HG02970 (cell line): ENCODE results near the gene COL20A1.

Source experiments
- ATAC-seq: cut with Tn5 transposase; IDR thresholded peaks from one replicate; pipeline ENCODE4 v1.9.1; 2021; ENCODE audit warnings: mild to moderate bottlenecking, moderate library complexity, moderate number of reproducible peaks; ENCODE audit not compliant: unreplicated experiment, low FRiP score

The COL20A1 gene

DNA sequence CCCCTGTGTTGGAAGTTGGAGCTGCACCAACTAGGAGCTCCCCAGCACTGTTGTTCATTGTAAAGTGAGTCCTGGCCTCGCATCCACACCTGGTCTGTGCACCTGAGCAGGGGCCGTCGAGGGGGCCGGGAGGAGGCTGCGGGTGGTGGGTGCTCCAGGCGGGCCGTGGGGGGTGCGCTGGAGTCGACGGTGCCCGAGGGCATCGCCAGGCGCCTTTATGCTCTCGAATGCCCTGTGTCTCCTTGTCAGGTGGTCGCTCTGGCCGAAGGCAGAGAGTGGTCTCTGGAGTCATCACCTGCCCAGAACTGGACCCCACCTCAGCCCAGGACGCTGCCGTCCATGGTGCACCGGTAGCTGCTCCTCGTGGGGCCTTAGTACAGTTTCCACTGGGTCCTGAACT lies 16.0 kb upstream of the COL20A1 start:
- ATAC-seq, result no peak

DNA sequence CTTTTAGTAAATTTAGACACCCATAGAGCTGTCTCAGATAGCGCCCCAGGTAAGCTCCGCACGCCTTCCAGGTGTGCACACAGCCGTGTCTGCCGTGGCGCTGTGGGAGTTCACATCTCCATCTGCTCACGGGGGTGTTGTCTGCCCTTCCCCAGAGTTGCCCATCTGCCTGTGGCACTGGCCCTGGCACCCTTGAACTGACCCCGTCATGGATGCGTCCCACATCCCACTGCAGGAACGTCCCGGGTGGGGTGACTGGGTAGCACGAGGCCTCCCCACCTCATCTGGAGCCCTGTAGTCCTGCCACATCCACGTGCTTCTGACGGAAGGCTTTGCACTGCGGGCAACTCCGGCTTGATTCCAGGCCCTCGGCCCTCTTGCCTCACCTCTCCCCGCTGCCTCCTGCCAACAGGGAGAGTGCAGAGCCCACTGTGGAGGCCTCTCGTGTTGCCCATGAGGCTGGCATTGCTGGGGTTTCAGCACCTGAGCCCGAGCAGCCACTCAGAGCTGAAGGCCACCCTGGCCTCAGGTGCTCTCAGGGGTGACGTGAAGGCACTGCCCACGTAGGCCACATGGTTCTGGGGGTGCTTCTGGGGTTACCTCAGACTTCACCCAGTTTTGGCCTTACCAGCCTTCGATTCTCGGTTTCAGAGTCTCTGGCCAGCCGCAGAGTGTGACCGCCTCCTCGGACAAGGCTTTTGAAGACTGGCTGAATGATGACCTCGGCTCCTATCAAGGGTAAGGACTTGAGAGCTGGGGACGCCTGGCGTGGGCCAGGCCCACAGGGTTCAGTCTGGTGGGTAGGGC lies 15.3 kb upstream of the COL20A1 start:
- ATAC-seq, result no peak

DNA sequence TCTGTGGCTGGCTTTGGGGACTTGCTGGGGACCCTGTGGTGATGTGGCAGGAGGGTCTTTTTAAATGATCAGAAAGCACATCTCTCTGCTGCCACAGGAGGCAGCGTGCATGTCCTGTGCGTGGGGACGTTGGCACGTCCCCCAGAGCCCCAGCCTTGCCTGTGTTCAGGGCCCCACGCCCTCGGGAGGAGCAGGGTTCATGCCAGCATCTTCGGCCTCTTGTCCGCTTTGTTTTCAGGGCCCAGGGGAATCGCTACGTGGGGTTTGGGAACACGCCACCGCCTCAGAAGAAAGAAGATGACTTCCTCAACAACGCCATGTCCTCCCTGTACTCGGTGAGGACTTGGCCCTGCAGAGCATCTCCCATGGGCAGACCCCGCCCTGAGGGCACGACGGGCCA lies 14.3 kb upstream of the COL20A1 start:
- ATAC-seq, result no peak

DNA sequence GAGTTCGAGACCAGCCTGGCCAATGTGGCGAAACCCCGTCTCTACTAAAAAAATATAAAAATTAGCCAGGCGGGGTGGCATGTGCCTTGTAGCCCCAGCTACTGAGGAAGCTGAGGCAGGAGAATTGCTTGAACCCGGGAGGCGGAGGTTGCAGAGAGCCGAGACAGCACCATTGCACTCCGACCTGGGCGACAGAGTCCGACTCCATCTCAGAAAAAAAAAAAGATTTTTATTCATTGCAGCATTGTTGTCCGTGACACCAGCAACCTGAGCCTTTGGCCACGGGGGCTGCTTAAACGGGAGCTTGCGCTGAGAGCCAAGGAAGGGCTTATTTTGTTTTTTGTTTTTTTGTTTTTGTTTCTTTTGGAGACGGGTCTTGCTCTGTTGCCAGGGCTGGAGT lies 13.1 kb upstream of the COL20A1 start:
- no peak for ATAC-seq

DNA sequence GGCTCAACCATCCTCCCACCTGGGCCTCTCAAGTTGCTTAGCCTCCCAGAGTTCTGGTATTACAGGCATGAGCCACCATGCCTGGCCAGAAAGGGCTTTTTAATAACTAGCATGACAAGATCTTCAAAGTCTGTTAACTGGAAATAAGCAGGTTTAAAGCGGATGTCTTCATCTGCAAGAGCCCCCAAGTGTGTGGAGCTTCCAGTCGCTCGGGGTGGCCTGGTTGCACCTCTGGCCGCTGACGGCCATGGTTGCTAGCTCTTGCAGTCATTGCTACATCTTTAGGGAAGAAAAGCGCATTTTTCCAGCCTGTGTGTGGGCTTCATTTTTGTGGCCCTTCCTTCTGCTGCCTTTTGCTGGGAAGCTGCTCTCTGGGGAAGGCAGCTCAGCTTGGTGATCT lies 12.6 kb upstream of the COL20A1 start:
- no peak for ATAC-seq

DNA sequence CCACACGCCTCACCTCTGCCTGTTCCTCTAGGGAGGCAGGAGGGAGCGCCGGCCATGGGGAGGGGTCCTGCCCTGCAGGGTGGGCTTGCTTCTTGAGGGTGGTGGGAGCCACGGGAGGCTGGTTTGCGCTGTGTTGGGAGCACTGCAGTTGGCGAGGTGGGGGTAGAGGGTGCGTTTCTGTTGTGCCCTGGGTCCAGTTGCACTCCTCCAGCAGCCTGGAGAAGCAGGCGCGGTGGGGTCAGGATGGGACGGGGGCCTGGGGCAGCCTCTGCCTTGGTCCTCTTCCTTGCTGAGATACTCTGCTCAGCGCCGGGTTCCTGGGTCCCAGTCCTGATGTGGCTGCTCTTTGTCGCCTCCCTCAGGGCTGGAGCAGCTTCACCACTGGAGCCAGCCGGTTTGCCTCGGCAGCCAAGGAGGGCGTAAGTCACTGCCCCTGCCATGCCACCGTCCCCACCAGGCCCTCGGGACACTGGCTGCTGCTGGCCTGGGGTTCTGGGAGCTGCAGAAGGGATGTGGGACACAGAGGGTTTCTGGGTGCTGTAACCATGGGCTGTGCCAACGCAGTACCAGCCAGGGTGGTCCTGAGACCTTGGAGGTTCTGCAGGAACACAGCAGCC lies 11.9 kb upstream of the COL20A1 start:
- no peak for ATAC-seq

DNA sequence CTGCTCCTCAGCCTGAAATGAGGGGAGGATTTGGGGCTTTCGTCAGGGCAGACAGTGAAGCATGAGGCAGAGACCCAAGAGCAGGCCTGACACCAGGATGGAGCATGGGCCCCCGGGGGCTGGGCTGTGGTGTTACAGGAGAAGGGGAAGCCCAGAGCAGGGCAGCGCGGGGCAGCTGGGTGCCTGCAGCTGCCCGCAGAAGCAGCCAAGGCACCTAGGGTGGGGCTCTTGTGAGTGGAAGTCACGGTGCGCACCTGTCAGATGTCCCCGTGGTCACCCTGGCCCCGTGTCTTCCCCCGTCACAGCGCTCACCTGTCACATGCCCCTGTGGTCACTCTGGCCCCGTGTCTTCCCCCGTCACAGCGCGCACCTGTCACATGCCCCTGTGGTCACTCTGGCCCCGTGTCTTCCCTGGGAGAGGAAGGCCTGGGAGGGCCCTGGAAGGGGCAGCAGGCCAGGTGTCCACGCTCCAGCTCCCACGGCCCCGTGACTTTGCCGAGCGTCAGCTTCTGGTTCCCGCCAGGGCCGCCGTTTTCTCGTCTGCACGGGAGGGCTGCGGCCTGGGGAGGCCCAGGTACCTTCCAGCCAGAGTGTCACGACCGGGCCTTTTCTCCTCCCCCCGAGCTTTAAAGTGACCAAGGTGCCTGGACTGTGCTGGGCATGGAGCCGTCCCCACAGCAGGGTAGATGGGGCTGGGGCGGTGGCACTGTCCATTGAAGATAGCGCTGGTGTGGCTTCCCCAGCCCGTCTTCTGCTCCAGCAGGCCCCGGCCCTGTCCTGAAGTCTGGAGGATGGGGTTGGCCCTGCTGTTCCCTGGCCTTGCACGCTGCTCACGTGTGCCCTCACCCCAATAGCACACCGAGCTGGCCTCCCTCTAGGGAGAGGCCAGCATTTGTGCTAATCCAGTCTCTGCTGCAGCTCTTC lies 11.0 kb upstream of the COL20A1 start:
- no peak for ATAC-seq

DNA sequence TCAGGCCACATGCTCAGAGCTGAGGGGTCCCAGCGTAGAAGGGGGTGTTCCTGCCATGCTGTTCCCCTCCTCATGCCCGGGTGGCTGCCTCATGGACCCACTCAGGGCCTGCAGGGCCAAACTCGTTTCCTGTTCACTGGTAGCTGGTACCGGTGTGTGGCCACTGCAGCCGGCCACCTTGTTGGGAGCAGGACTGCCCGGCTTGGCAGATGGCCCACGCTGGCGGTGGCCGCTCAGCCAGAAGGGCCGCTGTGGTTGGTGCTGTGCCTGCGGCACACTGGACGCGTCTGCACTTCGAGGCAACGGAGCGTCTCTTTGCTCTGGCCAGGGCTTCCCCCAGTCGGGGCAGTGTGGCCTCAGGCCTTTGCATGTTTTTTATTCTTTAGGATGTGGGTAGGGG lies 10.0 kb upstream of the COL20A1 start:
- ATAC-seq, result no peak

DNA sequence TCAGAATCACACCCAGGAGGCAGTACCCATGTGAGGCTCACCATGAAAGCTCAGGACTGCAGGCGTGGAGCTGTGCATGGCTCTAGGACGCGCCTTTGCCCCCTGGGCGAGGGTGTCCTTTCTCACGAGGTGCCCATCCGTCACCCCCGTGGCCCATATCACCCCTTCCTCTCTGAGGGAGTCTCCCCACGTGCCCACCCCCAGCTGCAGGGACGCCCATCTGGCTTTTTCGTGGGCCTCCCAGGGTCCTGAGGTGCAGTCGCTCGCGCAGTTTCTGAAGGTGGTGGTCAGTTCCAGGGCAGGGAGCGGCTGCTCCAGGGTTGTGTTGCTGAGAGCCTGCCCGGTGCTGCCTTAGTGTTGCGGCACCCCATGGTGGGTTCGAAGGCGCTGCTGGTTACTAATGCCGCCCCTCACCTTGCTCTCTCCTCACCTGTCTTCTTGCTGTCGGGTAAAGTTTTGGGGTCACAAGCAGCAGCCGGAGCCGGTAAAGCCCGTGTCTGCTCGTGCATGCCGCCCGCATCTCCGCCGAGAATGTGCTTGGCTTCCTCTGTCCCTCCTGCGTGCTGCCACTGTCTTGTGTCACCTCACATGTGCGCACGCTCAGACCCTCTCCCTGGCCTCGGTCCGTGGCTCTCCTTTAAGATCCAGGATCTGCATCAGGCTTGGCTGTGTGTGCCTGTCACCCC lies 9.4 kb upstream of the COL20A1 start:
- no peak for ATAC-seq

DNA sequence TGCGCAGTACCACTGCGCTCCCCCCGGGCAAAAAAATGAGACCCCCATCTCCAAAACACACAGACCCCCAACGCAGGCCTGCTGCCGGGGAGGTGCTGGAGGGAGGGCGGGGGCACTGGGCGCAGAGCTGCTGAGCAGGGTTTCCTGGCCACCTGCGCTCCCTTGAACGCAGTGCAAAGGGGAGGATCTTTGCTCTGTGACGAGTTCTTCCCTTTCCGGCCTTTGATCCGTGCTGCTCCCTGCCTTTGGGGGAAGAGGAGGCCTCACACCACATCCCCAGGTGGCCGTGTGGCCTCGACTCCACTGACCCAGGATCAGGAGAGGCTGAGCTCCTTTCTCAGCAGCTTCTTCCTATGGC lies 8.9 kb upstream of the COL20A1 start:
- no peak for ATAC-seq

DNA sequence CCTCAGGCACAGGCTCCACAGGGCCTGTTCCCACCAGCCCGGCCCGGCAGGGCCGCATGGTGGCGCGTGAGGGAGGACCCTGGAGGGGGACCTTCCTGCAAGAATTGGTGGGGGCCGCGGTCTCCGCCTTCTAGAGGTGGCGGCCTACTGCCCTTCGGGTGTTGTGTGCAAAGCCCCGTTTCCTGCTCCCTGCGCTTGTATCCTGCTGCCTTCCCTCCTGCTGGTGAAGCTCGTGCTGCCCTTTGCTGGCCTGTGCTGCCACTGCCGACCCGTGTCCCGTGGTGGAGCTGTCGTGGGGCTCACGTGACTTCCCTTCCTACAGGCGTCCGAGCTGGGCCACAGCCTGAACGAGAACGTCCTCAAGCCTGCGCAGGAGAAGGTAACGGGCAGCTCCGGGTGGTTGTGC lies 8.4 kb upstream of the COL20A1 start:
- no peak for ATAC-seq

DNA sequence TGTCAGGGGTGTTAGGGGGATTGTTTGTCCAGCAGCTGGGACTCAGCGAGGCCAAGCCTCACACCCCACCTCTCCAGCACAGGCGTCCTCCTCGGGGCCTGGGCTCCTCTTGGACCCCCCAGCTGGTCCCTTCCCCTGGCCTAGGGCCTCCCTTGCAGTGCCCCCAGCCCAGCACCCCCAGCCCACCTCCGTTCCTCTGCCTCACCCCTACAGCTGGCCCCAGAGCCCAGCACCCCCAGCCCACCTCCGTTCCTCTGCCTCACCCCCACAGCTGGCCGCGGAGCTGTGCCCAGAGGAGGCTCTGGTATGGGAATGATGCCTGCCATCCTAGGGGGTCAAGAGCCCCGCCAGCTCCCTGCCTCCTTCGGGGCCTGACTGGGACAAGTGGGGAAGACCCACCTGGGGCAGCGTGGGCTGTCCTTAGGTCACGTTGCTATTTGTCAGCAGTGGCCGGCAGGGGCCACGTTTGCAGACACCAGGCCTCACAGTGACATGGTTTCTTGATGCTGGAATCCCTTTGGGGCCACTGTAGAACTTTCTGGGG lies 7.9 kb upstream of the COL20A1 start:
- ATAC-seq, result no peak

DNA sequence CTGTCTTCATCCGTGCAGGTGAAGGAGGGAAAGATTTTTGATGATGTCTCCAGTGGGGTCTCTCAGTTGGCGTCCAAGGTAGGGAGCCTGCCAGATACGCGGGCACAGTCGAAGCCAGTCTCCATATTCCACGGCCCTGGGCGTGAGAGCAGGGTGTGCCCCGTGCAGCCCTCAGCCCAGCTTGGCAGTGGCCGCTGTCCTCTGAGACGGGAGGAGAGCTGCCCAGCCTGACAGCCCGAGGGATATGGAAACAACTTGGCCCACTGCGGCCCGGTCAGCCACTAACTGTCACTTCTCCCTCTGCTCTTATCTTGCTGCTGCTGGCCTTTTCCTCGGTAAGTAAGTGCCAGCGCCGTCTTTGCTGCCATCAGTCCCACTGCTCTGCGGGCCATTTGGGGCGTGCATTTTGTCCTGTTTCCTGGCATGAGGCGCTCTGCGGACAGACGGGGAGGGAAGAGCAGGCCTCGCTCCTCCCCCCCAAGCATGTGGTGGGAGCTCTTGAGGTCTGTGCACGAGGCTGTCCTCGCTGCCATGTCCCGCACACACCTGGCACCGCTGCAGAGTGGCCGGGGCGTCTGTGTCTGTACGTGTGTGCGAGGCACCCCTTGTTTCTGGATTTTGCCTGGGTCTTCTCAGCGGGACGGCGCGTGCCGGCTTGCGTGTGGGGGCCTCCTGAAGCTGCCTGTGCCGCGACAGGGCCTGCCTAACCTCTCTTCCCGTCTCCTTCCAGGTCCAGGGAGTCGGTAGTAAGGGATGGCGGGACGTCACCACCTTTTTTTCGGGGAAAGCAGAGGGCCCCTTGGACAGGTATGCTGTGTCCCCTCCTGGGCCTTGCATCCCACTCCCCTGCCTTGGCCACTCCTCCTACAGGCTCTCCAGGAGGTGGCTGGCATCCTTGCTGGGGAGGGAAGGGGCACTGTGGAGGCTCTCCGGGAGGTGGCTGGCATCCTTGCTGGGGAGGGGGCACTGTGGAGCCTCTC lies 7.1 kb upstream of the COL20A1 start:
- ATAC-seq, result no peak

DNA sequence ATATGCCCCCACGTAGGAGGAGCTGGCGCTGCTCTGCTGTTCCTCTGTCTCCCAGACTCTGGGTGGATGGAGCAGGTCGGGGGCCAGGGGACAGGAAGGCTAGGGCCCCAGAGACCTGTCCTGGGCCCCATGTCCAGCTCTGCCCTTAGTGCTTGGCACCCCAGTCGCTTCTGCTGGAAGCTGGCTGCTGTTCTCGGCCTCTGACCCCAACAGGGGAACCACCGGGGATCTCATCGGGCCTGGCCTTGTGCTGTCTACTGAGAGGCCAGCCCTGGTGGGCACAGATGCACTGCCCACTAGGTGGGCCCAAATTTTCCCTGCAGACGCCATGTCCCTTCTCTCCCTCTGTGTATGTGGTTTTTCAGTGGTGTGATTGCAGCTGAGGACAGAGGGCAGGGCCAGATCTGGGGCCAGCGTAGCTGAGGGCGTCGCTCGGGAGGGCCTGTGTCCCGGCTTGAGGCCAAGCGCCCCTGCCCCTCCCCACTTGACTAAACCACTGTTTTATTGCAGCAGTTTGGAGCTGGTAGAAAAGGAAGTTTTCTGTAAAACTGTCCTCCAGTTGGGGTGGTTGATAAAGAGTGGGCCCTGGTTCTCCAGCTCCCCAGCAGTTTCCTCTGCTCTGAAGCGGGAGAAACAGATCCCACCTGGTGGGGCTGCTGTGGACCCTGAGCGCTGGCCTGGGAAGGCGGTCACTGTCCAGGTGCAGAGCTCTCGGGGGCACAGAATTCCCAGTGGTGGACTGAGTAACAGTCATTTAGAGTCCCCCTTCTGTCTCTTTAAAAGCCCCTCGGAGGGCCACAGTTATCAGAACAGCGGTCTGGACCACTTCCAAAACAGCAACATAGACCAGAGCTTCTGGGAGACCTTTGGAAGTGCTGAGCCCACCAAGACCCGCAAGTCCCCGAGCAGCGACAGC lies 5.9 kb upstream of the COL20A1 start:
- no peak for ATAC-seq

DNA sequence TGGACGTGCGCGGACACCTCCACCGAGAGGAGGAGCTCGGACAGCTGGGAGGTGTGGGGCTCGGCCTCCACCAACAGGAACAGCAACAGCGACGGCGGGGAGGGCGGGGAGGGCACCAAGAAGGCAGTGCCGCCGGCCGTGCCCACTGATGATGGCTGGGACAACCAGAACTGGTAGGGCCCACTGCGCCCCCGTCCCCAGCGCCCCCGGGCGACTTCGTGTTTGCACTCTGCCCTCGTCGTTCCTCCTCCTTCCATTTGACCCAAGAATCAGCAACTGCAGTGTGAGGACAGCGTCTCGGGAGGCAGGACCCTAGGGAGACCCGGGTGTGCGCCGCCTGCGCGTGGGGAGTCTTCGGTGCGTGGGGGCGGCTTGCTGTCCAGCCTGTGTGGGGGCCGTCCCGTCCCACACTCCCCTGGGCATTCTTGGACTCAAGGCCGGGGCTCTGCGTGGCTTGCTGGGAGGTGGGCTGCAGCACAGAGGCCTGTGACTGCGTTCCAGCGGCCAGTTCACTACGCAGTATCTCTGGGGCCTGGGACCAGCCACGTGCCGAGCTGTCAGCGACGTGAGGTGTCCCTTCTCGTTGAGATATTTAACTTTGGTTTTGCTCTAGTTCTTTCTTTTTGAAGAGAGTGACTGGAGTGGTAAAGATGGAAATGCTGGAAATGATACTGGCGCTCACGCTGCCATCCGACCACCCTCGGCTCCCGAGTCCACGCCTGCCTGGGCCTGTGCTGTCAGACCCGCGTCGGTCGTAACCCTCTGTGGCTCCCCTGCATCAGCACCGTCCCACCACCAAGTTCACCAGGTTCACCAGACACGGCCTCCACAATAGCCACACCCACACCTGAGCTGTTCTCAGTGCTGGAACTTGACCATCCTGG lies 5.0 kb upstream of the COL20A1 start:
- no peak for ATAC-seq

DNA sequence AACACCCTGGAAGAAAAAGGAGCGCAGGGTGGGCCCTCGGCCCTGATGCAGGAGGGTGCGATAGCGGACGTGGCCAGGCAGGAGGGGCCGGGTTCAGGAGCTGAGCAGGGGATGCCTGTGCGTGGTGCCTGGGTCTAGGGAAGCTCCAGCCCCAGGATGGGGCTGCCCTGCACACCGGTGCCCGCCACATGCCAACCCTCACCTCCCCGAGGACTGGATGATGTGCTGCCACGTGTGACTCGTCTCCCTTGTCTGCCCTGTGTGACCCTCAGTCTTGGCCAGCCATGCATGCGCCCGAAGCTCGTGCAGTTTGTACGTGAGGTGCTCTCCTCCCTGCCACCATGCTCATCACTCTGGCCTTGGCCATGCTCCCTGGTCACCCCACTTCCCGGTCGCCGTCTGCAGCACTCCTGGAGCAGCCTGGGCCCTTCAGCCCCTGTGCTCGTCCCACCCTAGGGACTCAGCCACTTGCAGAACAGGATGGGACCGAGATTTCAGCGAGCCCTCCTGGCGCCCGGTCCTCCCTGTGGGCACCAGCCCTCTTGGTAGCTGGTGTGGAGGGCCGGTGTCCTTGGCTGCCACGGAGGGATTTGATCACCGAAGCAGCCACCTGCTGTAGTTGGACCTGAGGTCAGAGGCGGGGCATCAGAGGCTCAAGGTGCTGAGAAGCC lies 4.3 kb upstream of the COL20A1 start:
- no peak for ATAC-seq
